Measurements from ENCODE around the gene YPEL5. TPM values are rescaled to one million over a fixed set of nuclear protein-coding genes. Genes with fewer than 3 reads are reported as not detected.

The YPEL5 gene
- total and polyA plus RNA-seq, 3 donors from 2014 or later: 131 to 189 (median 181) TPM

DNA sequence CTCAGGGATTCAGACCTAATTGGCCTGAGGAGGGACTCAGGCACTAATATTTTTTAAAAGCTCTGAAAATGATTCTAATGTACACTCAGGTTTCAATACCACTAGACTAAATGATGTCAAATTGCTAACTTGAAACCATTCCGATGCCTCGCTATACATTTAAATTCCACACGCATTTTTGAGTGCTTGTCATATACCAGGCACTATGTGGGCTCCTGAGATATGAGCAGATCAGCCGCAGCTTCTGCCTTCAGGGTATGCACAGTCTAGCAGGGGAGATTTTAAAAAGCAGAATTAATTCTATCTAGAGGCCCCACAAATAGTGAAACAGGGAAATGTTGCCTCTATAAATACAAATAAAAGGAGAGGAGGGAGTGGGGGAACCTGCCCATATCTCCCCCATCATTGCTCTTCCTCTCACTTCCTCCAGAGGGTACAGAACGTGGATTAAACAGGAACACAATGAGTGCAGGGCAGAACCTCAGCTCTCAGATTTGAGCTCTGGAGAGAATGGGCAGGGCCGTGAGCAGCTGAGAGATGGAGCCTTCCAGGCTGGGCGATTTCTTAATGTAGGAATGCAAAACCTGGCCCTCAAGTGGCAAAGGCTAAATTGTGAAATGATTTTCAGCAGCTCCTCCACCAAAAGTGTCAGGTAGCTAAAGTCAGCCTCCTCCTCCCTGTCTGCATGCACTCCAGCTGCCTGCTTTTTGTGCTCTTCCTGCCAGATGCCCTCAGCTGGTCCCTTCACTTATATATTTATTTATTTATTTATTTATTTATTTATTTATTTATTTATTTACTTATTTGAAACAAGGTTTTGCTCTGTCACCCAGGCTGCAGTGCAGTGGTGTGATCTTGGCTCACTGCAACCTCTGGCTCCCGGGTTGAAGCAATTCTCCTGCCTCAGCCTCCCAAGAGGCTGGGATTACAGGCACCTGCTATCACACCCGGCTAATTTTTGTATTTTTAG lies 59.9 kb downstream of the YPEL5 start:
- no peaks in the 10 kb centered on the region for H3K9me3 ChIP-seq
- peaks cover 4% of the 10 kb centered on the region for H3K4me1 ChIP-seq
- no peaks in the 10 kb centered on the region for H3K27me3 ChIP-seq
- WGBS, 2 donors: 79 to 80% methylated on average over 9 of the region's 9 CpGs
- no peak for DNase-seq
- no peaks in the 10 kb centered on the region for H3K36me3 ChIP-seq (ENCODE audit: low read depth, missing control alignments)
- H3K4me3 ChIP-seq: no peak overlapping the region
- TF ChIP-seq POLR2A (IDR thresholded peaks at IDR 0.05) (no peak), CTCF (IDR thresholded peaks at IDR 0.05) (no peak)
- intact Hi-C loops (cut with DNase I; ENCODE audit: low total_unique reads): loop anchor here (10.0 kb wide), 1 partner anchor 498 kb away; no protein-coding TSS in a partner anchor
- H3K27ac ChIP-seq: no peak overlapping the region

GRCh38 chr2:30208453-30208852 lies 61.6 kb downstream of the YPEL5 start:
- Histone ChIP-seq H3K36me3 (ENCODE audit: low read depth, missing control alignments) (no peaks in the 10 kb centered on the region), H3K4me3 (no peak overlapping the region), H3K9me3 (no peaks in the 10 kb centered on the region), H3K27ac (no peak overlapping the region), H3K27me3 (no peaks in the 10 kb centered on the region), H3K4me1 (peaks cover 4% of the 10 kb centered on the region)
- DNase-seq: peak; percentile 76
- intact Hi-C loops (cut with DNase I; ENCODE audit: low total_unique reads): loop anchor here (10.0 kb wide), 1 partner anchor 496 kb away; no protein-coding TSS in a partner anchor
- TF ChIP-seq CTCF (IDR thresholded peaks at IDR 0.05) (peak; percentile 79 to 89 (median 82)), POLR2A (IDR thresholded peaks at IDR 0.05) (no peak)
- 15 to 20% methylated on average over 2 of the region's 2 CpGs for WGBS, 2 donors

DNA sequence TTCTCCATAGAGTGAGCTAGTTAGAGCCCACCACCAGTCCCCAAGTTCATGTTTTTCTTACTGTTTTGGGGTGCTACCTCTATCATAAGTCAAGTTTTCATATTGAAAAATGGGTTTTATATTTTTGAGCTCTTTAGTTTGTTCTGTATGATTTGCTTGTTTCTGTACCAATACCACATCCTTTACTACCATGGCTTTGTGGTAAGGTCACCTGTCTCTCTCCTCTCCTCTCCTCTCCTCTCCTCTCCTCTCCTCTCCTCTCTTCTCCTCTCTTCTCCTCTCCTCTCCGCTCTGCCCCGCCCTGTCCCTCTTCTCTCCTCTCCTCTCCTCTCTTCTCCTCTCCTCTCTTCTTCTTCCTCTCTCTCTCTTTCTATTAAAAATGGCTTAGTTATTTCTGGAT lies 62.4 kb downstream of the YPEL5 start:
- Histone ChIP-seq H3K4me3 (no peak overlapping the region), H3K27ac (no peak overlapping the region), H3K27me3 (no peaks in the 10 kb centered on the region), H3K9me3 (no peaks in the 10 kb centered on the region), H3K36me3 (ENCODE audit: low read depth, missing control alignments) (no peaks in the 10 kb centered on the region), H3K4me1 (peaks cover 4% of the 10 kb centered on the region)
- intact Hi-C loops (cut with DNase I; ENCODE audit: low total_unique reads): loop anchor here (10.0 kb wide), 1 partner anchor 496 kb away; no protein-coding TSS in a partner anchor
- TF ChIP-seq POLR2A (IDR thresholded peaks at IDR 0.05) (no peak), CTCF (IDR thresholded peaks at IDR 0.05) (no peak)
- no peak for DNase-seq
- WGBS, 2 donors: 87 to 92% methylated on average over 2 of the region's 2 CpGs

Small RNA genes within 50 kb of the gene (small RNA-seq; reads per million reads assigned to genes)
- 0 reads per million in 2 donors for gene SNORA10B

Other genes with a start within 250 kb of the YPEL5 start
- 1 to 10 TPM; 2.1 to 3.8 TPM for gene ALK, start 225.4 kb upstream of the YPEL5 start, total RNA-seq
- 3.8 TPM for gene ALK, start 225.4 kb upstream of the YPEL5 start, polyA plus RNA-seq (ENCODE audit: insufficient read depth, low read depth, low replicate concordance)
- 10 to 100 TPM; 23.9 to 32.1 TPM for gene LBH, start 84.5 kb downstream of the YPEL5 start, total RNA-seq
- 25.7 TPM for gene LBH, start 84.5 kb downstream of the YPEL5 start, polyA plus RNA-seq (ENCODE audit: insufficient read depth, low read depth, low replicate concordance)

Measured in testis (tissue), 3 donors.